CD4-positive, CD25-positive, alpha-beta regulatory T cell (primary cell): ENCODE measurements around the gene ZNF512B. TPM values are rescaled to one million over a fixed set of nuclear protein-coding genes. Genes with fewer than 3 reads are reported as not detected.
"Not testable (repeated sequence)": the region's sequence is repeated elsewhere in the genome, so short reads cannot be mapped to it uniquely, and the experiment has no call there.

Source experiments
- ATAC-seq, 2 donors: fragments of 150-1000 bp; cut with Tn5 transposase; one replicate each; pipeline ENCODE4 v1.10.0; 2021; ENCODE audit warnings: low read depth in 2 of 2, moderate number of reproducible peaks in 2 of 2, moderate library complexity in 1 of 2
- DNase-seq, 3 donors: peaks; one replicate each; pipeline versions ENCODE4 v3.0.0 to v3.0.0-alpha.2; 2012 to 2022; ENCODE audit warnings: mixed read lengths in 1 of 3
- H3K27ac ChIP-seq: one replicate; pipeline ENCODE4 v1.7.0; 2013; ENCODE audit warnings: mild to moderate bottlenecking, low read length; ENCODE audit not compliant: insufficient read depth, poor library complexity, severe bottlenecking
- H3K27me3 ChIP-seq: one replicate; pipeline ENCODE4 v1.7.0; 2013; ENCODE audit warnings: low read length; ENCODE audit not compliant: control insufficient read depth, insufficient read depth
- H3K36me3 ChIP-seq: one replicate; pipeline ENCODE4 v1.7.0; 2013; ENCODE audit warnings: mild to moderate bottlenecking, low read length, moderate library complexity; ENCODE audit not compliant: control insufficient read depth, insufficient read depth
- H3K4me1 ChIP-seq: 2 replicates; pipeline ENCODE4 v1.7.0; 2013; ENCODE audit warnings: mild to moderate bottlenecking, low read length; ENCODE audit not compliant: insufficient read depth, control insufficient read depth, poor library complexity, severe bottlenecking
- H3K4me3 ChIP-seq: one replicate; pipeline ENCODE4 v1.7.0; 2013; ENCODE audit warnings: low read depth, mild to moderate bottlenecking, low read length, moderate library complexity
- H3K9me3 ChIP-seq, 2 experiments: 1 replicate in 1 of 2; 2 replicates in 1 of 2; pipeline ENCODE4 v1.7.0; 2013; ENCODE audit warnings: low read length in 2 of 2, mild to moderate bottlenecking in 1 of 2, moderate library complexity in 1 of 2; ENCODE audit not compliant: control insufficient read depth in 2 of 2
- H3K27ac Mint-ChIP-seq, 3 donors: one replicate each; pipeline ENCODE4 v1.8.0; 2020 to 2022; ENCODE audit warnings: mild to moderate bottlenecking in 3 of 3, mixed read lengths in 3 of 3, moderate library complexity in 2 of 3
- H3K27me3 Mint-ChIP-seq: one replicate; pipeline ENCODE4 v1.8.0; 2022; ENCODE audit warnings: mild to moderate bottlenecking, mixed read lengths
- H3K36me3 Mint-ChIP-seq: one replicate; pipeline ENCODE4 v1.8.0; 2020; ENCODE audit warnings: mixed read lengths
- H3K4me1 Mint-ChIP-seq, 4 donors: one replicate each; pipeline ENCODE4 v1.8.0; 2020 to 2022; ENCODE audit warnings: mixed read lengths in 4 of 4, mild to moderate bottlenecking in 1 of 4
- H3K4me3 Mint-ChIP-seq, 4 donors: one replicate each; pipeline ENCODE4 v1.8.0; 2020 to 2022; ENCODE audit warnings: mild to moderate bottlenecking in 4 of 4, mixed read lengths in 4 of 4, moderate library complexity in 3 of 4
- H3K9me3 Mint-ChIP-seq, 7 donors: one replicate each; pipeline ENCODE4 v1.8.0; 2020 to 2022; ENCODE audit warnings: mixed read lengths in 7 of 7, mild to moderate bottlenecking in 3 of 7, moderate library complexity in 2 of 7
- polyA plus RNA-seq, 4 donors: library from polyadenylated mRNA; unstranded; fragments of 300-500 nt; fragmentation: Illumina TruSeq; gene quantifications; one replicate each; pipeline ENCODE4 v1.2.3, GENCODE V29; 2021
- total RNA-seq: library from RNA; stranded (reverse); gene quantifications from one replicate; pipeline ENCODE4 v1.2.3, GENCODE V29; 2022

ZNF512B gene
- total and polyA plus RNA-seq, 5 donors from 2014 or later = 0.41 to 21.2 (median 0.47) TPM

- Mint-ChIP-seq H3K4me1 (peaks cover 0 to 24% (median 8%) of the 10 kb centered on the region in 4 donors), H3K36me3 (peaks cover 33% of the 10 kb centered on the region)
- H3K27ac Mint-ChIP-seq, DNase-seq, H3K4me1 ChIP-seq, H3K4me3 ChIP-seq, H3K4me3 Mint-ChIP-seq, ATAC-seq, H3K27me3 ChIP-seq, H3K9me3 ChIP-seq, H3K27ac ChIP-seq, H3K27me3 Mint-ChIP-seq, H3K9me3 Mint-ChIP-seq: not testable (repeated sequence)
- peaks cover 56% of the 10 kb centered on the region for H3K36me3 ChIP-seq
Observed at GRCh38 chr20:63929473-63929883, 40.3 kb downstream of the ZNF512B start.

DNA sequence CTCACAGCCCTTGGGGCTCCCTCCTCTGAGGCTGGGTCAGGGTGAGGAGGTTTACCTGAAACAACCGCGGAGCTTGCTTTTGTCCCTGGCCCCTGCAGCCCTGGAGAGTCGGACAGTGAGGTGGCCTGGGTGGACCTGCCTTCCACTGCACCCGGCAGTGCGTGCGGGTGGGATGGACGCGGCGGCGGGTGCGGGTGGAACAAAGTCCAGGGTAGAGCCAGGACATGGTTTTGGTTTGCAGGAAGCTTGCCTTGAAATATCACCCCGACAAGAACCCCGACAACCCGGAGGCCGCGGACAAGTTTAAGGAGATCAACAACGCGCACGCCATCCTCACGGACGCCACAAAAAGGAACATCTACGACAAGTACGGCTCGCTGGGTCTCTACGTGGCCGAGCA, 40.7 kb downstream of the ZNF512B start:
- ATAC-seq (no peak), DNase-seq (no peak)
- H3K4me3 Mint-ChIP-seq = no peak overlapping the region
- Histone ChIP-seq H3K27ac (no peak overlapping the region), H3K9me3 (no peaks in the 10 kb centered on the region), H3K36me3 (peaks cover 52% of the 10 kb centered on the region), H3K27me3 (no peaks in the 10 kb centered on the region), H3K4me3 (no peak overlapping the region), H3K4me1 (no peaks in the 10 kb centered on the region)
- no peaks in the 10 kb centered on the region for H3K27me3 Mint-ChIP-seq
- peaks cover under 1 to 26% (median 9%) of the 10 kb centered on the region in 4 donors for H3K4me1 Mint-ChIP-seq
- peak overlapping the region in 1 of 3 donors; percentile 56 for H3K27ac Mint-ChIP-seq
- peaks cover 31% of the 10 kb centered on the region for H3K36me3 Mint-ChIP-seq
- no peaks in the 10 kb centered on the region for H3K9me3 Mint-ChIP-seq

- Mint-ChIP-seq H3K9me3 (no peaks in the 10 kb centered on the region), H3K27ac (peak overlapping the region in 1 of 3 donors; percentile 23), H3K27me3 (no peaks in the 10 kb centered on the region), H3K4me3 (no peak overlapping the region), H3K36me3 (peaks cover 28% of the 10 kb centered on the region), H3K4me1 (peaks cover 5 to 38% (median 15%) of the 10 kb centered on the region in 4 donors)
- DNase-seq (no peak), ATAC-seq (no peak)
- H3K4me1 ChIP-seq = no peaks in the 10 kb centered on the region
- peaks cover 37% of the 10 kb centered on the region for H3K36me3 ChIP-seq
- no peak overlapping the region for H3K4me3 ChIP-seq
- H3K27ac ChIP-seq = no peak overlapping the region
- no peaks in the 10 kb centered on the region for H3K27me3 ChIP-seq
- no peaks in the 10 kb centered on the region for H3K9me3 ChIP-seq
Observed at GRCh38 chr20:63926298-63926697, 43.4 kb downstream of the ZNF512B start.

DNA sequence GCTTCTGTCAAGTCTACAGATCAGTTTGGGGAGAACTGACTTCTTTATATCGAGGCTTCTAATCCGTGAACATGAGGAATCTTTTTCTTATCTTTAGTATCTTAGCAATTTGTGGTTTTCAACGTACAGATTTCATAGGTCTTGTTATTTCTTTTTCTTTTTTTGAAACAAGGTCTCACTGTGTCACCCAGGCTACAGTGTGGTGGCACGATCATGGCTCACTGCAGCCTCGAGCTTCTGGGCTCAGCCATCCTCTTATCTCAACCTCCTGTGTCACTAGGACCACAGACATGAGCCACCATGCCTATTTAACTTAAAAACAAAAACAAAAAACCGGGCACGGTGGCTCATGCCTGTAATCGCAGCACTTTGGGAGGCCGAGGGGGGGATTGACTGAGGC, 45.5 kb downstream of the ZNF512B start:
- H3K9me3 Mint-ChIP-seq = no peaks in the 10 kb centered on the region
- H3K27ac Mint-ChIP-seq = peak overlapping the region in 1 of 3 donors; percentile 65
- DNase-seq (no peak), ATAC-seq (no peak)
- Histone ChIP-seq H3K27ac (no peak overlapping the region), H3K9me3 (no peaks in the 10 kb centered on the region), H3K27me3 (no peaks in the 10 kb centered on the region), H3K4me1 (no peaks in the 10 kb centered on the region), H3K4me3 (no peak overlapping the region), H3K36me3 (peaks cover 23% of the 10 kb centered on the region)
- peaks cover 25% of the 10 kb centered on the region for H3K36me3 Mint-ChIP-seq
- no peaks in the 10 kb centered on the region for H3K27me3 Mint-ChIP-seq
- no peak overlapping the region for H3K4me3 Mint-ChIP-seq
- peaks cover 5 to 38% (median 15%) of the 10 kb centered on the region in 4 donors for H3K4me1 Mint-ChIP-seq

DNA sequence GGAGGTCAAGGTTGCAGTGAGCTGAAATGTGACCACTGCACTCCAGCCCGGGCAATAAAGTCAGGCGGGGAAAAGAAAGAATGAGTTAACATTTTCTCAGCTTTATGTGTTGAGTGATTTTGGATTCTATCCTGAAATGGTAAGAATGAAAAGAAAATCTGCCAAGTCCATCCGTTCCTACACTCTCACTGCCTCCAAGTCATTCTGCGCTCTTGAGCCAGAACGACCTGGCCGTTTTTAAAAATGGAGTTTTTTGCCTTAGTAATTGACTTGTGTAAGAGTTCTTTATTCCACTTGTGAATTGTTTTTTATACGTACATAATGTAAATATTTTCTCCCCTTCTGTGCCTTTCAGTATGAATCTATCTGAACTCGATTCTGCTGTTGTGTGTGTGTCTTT, 46.1 kb downstream of the ZNF512B start:
- H3K9me3 ChIP-seq = no peaks in the 10 kb centered on the region
- no peak overlapping the region for H3K27ac ChIP-seq
- no peaks in the 10 kb centered on the region for H3K4me1 ChIP-seq
- Mint-ChIP-seq H3K36me3 (peaks cover 19% of the 10 kb centered on the region), H3K9me3 (no peaks in the 10 kb centered on the region), H3K4me1 (peaks cover 5 to 38% (median 15%) of the 10 kb centered on the region in 4 donors), H3K27me3 (no peaks in the 10 kb centered on the region), H3K4me3 (no peak overlapping the region), H3K27ac (peak overlapping the region in 1 of 3 donors; percentile 65)
- ATAC-seq = no peak
- H3K27me3 ChIP-seq = no peaks in the 10 kb centered on the region
- no peak overlapping the region for H3K4me3 ChIP-seq
- DNase-seq = no peak
- H3K36me3 ChIP-seq = peaks cover 17% of the 10 kb centered on the region

DNA sequence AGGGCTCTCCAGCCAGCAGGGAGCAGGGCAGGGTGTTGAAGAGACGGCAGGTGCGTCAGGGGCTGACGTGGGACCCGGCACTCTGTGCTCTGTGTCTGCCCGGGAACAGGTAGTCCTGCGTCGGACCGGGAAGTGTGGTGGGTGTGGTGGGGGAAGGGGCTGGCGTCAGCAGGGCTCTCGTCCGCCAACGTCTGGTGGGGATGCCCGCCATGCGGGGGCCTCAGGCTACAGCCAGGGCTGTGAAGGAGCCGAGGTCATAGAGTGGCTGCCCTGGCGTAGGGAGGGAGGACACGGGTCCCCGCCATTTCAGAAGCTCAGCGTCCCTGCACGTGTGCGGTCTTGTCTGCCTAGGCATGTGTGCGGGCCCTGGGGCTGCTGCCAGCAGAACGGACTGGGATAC, 49.5 kb downstream of the ZNF512B start:
- H3K4me3 Mint-ChIP-seq = no peak overlapping the region
- H3K27me3 ChIP-seq = no peaks in the 10 kb centered on the region
- peaks cover 12% of the 10 kb centered on the region for H3K36me3 Mint-ChIP-seq
- peaks cover 5 to 30% (median 17%) of the 10 kb centered on the region in 4 donors for H3K4me1 Mint-ChIP-seq
- H3K27ac Mint-ChIP-seq = no peak overlapping the region
- H3K9me3 Mint-ChIP-seq = peaks cover 0 to 4% (median 0%) of the 10 kb centered on the region in 7 donors
- H3K4me3 ChIP-seq = no peak overlapping the region
- DNase-seq (no peak), ATAC-seq (no peak)
- no peaks in the 10 kb centered on the region for H3K9me3 ChIP-seq
- H3K4me1 ChIP-seq = no peaks in the 10 kb centered on the region
- no peak overlapping the region for H3K27ac ChIP-seq
- peaks cover 14% of the 10 kb centered on the region for H3K36me3 ChIP-seq
- no peaks in the 10 kb centered on the region for H3K27me3 Mint-ChIP-seq

DNA sequence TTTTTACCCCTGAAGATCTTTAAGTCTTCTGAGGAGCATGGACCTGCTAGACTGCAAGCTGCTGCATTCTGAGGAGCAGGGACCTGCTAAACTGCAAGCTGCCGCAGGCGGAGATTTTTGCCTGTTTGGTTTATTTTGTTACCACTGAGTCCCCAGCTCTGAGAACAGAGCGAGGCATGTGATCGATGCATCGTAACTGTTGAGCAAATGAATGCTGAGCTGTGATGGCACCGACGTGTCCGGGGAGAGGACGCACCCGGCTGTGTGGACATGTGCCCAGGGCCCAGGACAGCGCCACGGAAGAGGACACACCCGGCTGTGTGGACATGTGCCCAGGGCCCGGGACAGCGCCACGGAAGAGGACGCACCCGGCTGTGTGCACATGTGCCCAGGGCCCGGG, 50.6 kb downstream of the ZNF512B start:
- DNase-seq (no peak), ATAC-seq (no peak)
- peaks cover 5 to 24% (median 19%) of the 10 kb centered on the region in 4 donors for H3K4me1 Mint-ChIP-seq
- H3K4me3 Mint-ChIP-seq = no peak overlapping the region
- Histone ChIP-seq H3K27me3 (no peaks in the 10 kb centered on the region), H3K4me3 (no peak overlapping the region), H3K27ac (no peak overlapping the region), H3K36me3 (peaks cover 14% of the 10 kb centered on the region), H3K9me3 (no peaks in the 10 kb centered on the region), H3K4me1 (no peaks in the 10 kb centered on the region)
- H3K9me3 Mint-ChIP-seq = peaks cover 0 to 4% (median 0%) of the 10 kb centered on the region in 7 donors
- H3K27ac Mint-ChIP-seq = no peak overlapping the region
- H3K27me3 Mint-ChIP-seq = no peaks in the 10 kb centered on the region
- H3K36me3 Mint-ChIP-seq = peaks cover 16% of the 10 kb centered on the region

DNA sequence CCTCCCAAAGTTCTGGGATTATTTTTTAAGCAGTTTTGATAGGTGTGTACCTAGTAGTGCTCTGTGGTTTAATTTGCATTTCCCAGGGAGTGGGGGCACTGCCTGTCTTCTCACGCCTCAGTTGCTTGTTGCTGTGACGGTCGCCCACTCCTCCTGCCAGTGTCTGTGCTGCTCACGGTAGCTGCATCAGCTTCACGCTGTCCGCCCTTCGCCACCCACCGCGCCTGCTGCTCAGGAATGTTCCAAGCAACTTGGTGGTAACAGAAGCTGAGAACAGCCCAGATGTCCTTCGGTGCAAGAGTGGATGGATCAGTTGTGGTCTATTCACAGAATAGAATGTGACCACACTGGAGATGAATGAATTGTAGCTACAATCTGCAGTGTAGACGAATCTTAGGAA, 51.9 kb downstream of the ZNF512B start:
- ATAC-seq (no peak), DNase-seq (no peak)
- H3K9me3 Mint-ChIP-seq = peaks cover 0 to 4% (median 0%) of the 10 kb centered on the region in 7 donors
- H3K4me1 Mint-ChIP-seq = peaks cover 0 to 17% (median 13%) of the 10 kb centered on the region in 4 donors
- H3K27ac Mint-ChIP-seq = peak overlapping the region in 2 of 3 donors; percentile 32 to 59
- Histone ChIP-seq H3K27me3 (no peaks in the 10 kb centered on the region), H3K36me3 (peaks cover 14% of the 10 kb centered on the region), H3K4me1 (no peaks in the 10 kb centered on the region), H3K27ac (no peak overlapping the region), H3K9me3 (no peaks in the 10 kb centered on the region), H3K4me3 (no peak overlapping the region)
- H3K4me3 Mint-ChIP-seq = no peak overlapping the region
- peaks cover 16% of the 10 kb centered on the region for H3K36me3 Mint-ChIP-seq
- no peaks in the 10 kb centered on the region for H3K27me3 Mint-ChIP-seq
